ENCODE results near the gene GKAP1. TPM values are rescaled to one million over a fixed set of nuclear protein-coding genes. Genes with fewer than 3 reads are reported as not detected.

The GKAP1 gene
- total and polyA plus RNA-seq, 2 of the 13 experiments (the other 11 are each of a cell fraction or from before 2014, with no cell fraction given) = 5.6 to 6.1 TPM

DNA sequence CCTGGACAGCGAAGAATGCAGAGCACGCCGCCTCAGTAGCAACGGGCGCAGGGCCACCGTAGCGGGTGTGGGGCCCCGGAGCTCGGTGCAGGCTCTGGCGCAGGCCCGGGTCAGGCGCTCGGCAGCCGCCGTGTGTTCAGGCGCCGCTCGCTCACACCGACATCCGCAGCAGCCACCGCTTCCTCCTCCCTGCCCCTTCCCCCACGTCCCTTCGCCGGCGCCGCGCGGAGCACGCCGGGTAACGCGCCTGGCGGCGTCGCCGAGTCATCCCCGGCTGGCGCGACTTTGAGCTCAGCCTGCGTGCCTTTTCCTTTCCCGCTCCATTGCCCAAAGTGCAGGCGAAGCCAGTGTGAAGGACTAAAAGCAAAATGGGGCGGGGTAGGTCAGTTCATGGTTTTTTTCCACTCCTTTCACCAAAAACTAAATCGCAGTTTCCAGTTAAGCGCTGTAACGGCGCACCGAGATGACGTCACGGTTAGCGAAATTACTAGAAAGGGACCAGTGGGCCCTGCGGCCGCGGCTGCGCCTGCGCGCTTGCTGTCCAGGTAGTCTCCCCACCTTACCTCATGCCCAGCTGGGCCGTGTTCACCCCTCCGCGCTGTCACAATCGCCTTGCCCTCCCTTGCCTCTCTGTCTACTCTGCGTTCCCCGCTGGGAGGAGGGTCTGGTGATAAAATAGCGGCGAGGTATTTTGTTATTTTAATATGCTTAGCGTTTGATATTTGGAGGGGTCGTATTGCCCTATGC, 109.6 kb downstream of the GKAP1 start, which contains the start of gene UBQLN1 (continued):
- TF ChIP-seq, protein P1, sequence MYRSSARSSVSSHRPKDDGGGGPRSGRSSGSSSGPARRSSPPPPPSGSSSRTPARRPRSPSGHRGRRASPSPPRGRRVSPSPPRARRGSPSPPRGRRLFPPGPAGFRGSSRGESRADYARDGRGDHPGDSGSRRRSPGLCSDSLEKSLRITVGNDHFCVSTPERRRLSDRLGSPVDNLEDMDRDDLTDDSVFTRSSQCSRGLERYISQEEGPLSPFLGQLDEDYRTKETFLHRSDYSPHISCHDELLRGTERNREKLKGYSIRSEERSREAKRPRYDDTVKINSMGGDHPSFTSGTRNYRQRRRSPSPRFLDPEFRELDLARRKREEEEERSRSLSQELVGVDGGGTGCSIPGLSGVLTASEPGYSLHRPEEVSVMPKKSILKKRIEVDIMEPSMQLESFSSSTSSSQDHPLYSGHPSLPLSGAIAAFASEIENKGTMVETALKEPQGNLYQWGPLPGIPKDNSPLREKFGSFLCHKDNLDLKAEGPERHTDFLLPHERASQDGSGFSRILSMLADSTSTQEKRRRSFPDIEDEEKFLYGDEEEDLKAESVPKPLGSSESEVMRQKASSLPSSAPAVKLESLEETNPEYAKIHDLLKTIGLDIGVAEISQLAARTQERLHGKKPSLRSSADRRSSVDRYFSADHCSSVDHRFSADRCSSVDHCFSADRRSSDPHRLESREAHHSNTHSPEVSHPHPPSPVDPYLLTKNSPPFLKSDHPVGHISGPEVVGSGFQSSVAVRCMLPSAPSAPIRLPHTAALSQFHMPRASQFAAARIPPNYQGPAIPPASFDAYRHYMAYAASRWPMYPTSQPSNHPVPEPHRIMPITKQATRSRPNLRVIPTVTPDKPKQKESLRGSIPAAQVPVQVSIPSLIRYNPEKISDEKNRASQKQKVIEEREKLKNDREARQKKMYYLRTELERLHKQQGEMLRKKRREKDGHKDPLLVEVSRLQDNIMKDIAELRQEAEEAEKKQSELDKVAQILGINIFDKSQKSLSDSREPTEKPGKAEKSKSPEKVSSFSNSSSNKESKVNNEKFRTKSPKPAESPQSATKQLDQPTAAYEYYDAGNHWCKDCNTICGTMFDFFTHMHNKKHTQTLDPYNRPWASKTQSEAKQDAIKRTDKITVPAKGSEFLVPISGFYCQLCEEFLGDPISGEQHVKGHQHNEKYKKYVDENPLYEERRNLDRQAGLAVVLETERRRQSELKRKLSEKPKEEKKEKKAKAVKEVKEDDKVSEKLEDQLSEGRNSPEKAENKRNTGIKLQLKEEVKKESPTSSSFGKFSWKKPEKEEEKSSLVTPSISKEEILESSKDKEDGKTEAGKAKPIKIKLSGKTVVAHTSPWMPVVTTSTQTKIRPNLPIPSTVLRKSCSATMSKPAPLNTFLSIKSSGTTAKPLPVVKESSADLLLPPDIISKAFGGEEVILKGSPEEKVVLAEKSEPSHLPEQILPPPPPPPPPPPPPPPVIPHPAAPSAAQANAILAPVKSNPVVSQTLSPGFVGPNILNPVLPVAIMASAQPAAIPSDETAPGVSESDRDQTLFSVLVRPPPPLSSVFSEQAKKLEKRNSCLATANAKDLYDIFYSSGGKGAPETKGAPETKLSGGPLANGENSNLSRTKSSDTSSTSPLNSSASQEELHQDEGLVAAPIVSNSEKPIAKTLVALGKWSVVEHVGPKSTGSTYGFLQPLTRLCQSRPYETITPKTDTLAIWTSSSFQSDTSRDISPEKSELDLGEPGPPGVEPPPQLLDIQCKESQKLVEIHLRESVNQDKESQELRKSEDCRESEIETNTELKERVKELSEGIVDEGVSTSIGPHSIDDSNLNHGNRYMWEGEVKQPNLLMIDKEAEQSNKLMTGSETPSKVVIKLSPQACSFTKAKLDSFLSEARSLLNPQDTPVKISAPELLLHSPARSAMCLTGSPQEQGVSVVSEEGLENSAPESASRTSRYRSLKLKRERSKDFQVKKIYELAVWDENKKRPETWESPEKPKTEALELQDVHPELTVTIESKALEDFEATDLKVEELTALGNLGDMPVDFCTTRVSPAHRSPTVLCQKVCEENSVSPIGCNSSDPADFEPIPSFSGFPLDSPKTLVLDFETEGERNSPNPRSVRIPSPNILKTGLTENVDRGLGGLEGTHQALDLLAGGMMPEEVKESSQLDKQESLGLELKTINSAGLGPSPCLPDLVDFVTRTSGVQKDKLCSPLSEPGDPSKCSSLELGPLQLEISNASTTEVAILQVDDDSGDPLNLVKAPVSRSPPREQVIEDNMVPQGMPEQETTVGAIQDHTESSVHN (CRISPR knock-in tag; IDR thresholded peaks at IDR 0.05) = no peak
- peak; percentile 99 for TF ChIP-seq NFE2L1 (CRISPR knock-in tag; IDR thresholded peaks at IDR 0.05; ENCODE audit: borderline replicate concordance)
- peak; percentile 84 for TF ChIP-seq ZNF563 (CRISPR knock-in tag; IDR thresholded peaks at IDR 0.05)
- TF ChIP-seq, protein P2, sequence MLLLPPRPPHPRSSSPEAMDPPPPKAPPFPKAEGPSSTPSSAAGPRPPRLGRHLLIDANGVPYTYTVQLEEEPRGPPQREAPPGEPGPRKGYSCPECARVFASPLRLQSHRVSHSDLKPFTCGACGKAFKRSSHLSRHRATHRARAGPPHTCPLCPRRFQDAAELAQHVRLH (CRISPR knock-in tag; IDR thresholded peaks at IDR 0.05; ENCODE audit: borderline replicate concordance, low read depth) = peak; percentile 84
- peak; percentile 58 for TF ChIP-seq ZNF263 (CRISPR knock-in tag; IDR thresholded peaks at IDR 0.05)
- peak; percentile 11; the same call in 1 of the 2 replicates for TF ChIP-seq MAZ (IDR thresholded peaks at IDR 0.05; ENCODE audit: borderline replicate concordance, low read depth, low read length)
- TF ChIP-seq MAZ (CRISPR knock-in tag; IDR thresholded peaks at IDR 0.05; ENCODE audit: low read depth) = peak; percentile 89
- TF ChIP-seq CREM (IDR thresholded peaks at IDR 0.05) = peak; percentile 99
- peak; percentile 44; the same call in 1 of the 2 replicates for TF ChIP-seq CREM (CRISPR knock-in tag; IDR thresholded peaks at IDR 0.05)
- TF ChIP-seq FOXA1 (IDR thresholded peaks at IDR 0.05) = no peak
- 0 out of 2 replicates have a peak, but pooled peaks have one; percentile 31 for TF ChIP-seq FOXA1 (CRISPR knock-in tag; IDR thresholded peaks at IDR 0.05)
- TF ChIP-seq, protein P3, sequence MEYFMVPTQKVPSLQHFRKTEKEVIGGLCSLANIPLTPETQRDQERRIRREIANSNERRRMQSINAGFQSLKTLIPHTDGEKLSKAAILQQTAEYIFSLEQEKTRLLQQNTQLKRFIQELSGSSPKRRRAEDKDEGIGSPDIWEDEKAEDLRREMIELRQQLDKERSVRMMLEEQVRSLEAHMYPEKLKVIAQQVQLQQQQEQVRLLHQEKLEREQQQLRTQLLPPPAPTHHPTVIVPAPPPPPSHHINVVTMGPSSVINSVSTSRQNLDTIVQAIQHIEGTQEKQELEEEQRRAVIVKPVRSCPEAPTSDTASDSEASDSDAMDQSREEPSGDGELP (IDR thresholded peaks at IDR 0.05; ENCODE audit: borderline replicate concordance, low read depth) = peak; percentile 88
- peak; percentile 79 for TF ChIP-seq DR1 (CRISPR knock-in tag; IDR thresholded peaks at IDR 0.05)
- TF ChIP-seq EP300 (IDR thresholded peaks at IDR 0.05; ENCODE audit: low read depth in 2 of 2, low read length in 2 of 2) = peak in 1 of 2 experiments; percentile 40; a peak in 2 of 4 replicates
- TF ChIP-seq EP300 (CRISPR knock-in tag; IDR thresholded peaks at IDR 0.05; ENCODE audit: borderline replicate concordance) = no peak
- peak; percentile 55; the same call in 1 of the 2 replicates for TF ChIP-seq ZNF709 (CRISPR knock-in tag; IDR thresholded peaks at IDR 0.05)
- peak; percentile 54; the same call in 1 of the 2 replicates for TF ChIP-seq ZNF333 (CRISPR knock-in tag; IDR thresholded peaks at IDR 0.05; ENCODE audit: borderline replicate concordance)
- peak; percentile 9; the same call in 1 of the 2 replicates for TF ChIP-seq ONECUT2 (CRISPR knock-in tag; IDR thresholded peaks at IDR 0.05)
- no peak; the same call in 1 of the 2 replicates for TF ChIP-seq ZKSCAN8 (CRISPR knock-in tag; IDR thresholded peaks at IDR 0.05; ENCODE audit: borderline replicate concordance)
- peak; percentile 56; the same call in 1 of the 2 replicates for TF ChIP-seq TMF1 (CRISPR knock-in tag; IDR thresholded peaks at IDR 0.05; ENCODE audit: low read depth)
- TF ChIP-seq PHF8 (CRISPR knock-in tag; IDR thresholded peaks at IDR 0.05) = peak; percentile 96

All from HepG2 (cell line).